Cardiac fibroblast (primary cell): ENCODE data around the gene DUSP28.

Source experiments
- DNase-seq, 2 donors: peaks; one replicate each; pipeline versions ENCODE4 v3.0.0 to v3.0.0-alpha.2; 2010; ENCODE audit warnings: low read depth in 2 of 2
- H3K4me3 ChIP-seq, 2 donors: replicated peaks in 1 of 2; 1 replicate in 1 of 2; 2 replicates in 1 of 2; pipeline ENCODE4 v1.5.1; 2011; ENCODE audit warnings: low read depth in 2 of 2, low read length in 2 of 2, mild to moderate bottlenecking in 2 of 2, moderate library complexity in 1 of 2
- CTCF ChIP-seq: IDR thresholded peaks from one replicate; pipeline ENCODE4 v1.5.1; 2011; ENCODE audit warnings: low read depth, mild to moderate bottlenecking, low read length, inconsistent platforms

Gene DUSP28

GRCh38 chr2:240596080-240596460, 35.9 kb downstream of the DUSP28 start:
- no peak for DNase-seq
- no peak for TF ChIP-seq CTCF
- H3K4me3 ChIP-seq = no peak overlapping the region

GRCh38 chr2:240596491-240596931, 36.4 kb downstream of the DUSP28 start:
- no peak for TF ChIP-seq CTCF
- no peak for DNase-seq
- no peak overlapping the region for H3K4me3 ChIP-seq

- TF ChIP-seq CTCF = no peak
- no peak for DNase-seq
- no peak overlapping the region for H3K4me3 ChIP-seq
Measured at GRCh38 chr2:240597054-240597418, 36.9 kb downstream of the DUSP28 start.

GRCh38 chr2:240597419-240598181, 37.4 kb downstream of the DUSP28 start:
- no peak overlapping the region for H3K4me3 ChIP-seq
- DNase-seq = no peak
- TF ChIP-seq CTCF = no peak

GRCh38 chr2:240598311-240598911, 38.3 kb downstream of the DUSP28 start:
- TF ChIP-seq CTCF = no peak
- DNase-seq = no peak
- no peak overlapping the region for H3K4me3 ChIP-seq

- no peak for DNase-seq
- TF ChIP-seq CTCF = no peak
- no peak overlapping the region for H3K4me3 ChIP-seq
Measured at GRCh38 chr2:240599141-240599583, 39.0 kb downstream of the DUSP28 start.
